Activated T-cell treated with anti-CD3 and anti-CD28 coated beads for 24 hours (primary cell): Measurements from ENCODE around the gene CHST15.
"Not testable (repeated sequence)": the region's sequence is repeated elsewhere in the genome, so short reads cannot be mapped to it uniquely, and the experiment has no call there.

ENCODE experiments used
- DNase-seq: peaks from one replicate; pipeline ENCODE4 v3.0.0-alpha.2; 2020; ENCODE audit warnings: low read depth

CHST15 gene

GRCh38 chr10:124044143-124044862 lies 49.1 kb downstream of the CHST15 start:
- no peak for DNase-seq

GRCh38 chr10:124043310-124044142 lies 49.9 kb downstream of the CHST15 start:
- no peak for DNase-seq

- DNase-seq = no peak
These were observed 50.6 kb downstream of the CHST15 start for GRCh38 chr10:124042656-124043309.

GRCh38 chr10:124041675-124042445 lies 51.5 kb downstream of the CHST15 start:
- no peak for DNase-seq

DNA sequence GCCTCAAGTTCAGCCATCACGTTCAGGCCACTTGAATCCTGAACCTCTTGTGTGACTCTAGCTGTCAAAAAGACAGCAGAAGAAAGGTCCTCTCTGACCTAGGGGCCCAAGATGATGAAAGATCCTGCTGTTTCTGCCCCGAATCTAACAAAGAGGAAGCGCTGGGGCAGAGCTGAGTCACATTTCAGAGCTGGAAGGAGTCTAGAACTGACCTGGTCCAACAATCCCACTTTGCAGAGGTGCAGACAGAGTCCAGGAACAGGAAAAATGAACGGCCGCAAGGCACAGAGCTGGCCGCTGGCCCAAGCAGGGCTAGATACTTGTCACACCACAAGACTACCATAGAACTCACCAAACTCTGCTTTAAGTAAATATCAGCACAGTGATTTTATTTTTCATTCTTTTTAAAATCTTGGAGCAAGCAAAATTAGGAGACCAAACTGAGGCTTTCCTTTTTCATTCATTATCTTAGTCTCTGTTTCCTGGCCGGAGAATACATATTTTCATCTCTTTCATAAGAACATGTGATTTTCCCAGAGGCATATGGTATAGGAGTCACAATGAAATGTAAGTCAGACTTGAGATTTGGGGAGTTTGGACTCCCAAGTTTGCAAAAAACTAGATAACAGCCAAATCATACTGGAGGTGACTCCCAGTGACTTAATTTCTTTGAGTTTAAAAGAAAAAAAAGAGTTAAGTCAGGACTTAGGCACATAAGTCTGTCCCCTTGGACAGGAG lies 52.8 kb downstream of the CHST15 start:
- DNase-seq = no peak

- no peak for DNase-seq
These were observed 53.9 kb downstream of the CHST15 start for GRCh38 chr10:124039483-124040013.

GRCh38 chr10:124037784-124038183 lies 55.6 kb downstream of the CHST15 start:
- DNase-seq = no peak

- no peak for DNase-seq
These were observed 56.1 kb downstream of the CHST15 start for GRCh38 chr10:124037286-124037685.

GRCh38 chr10:124036746-124037145 lies 56.7 kb downstream of the CHST15 start:
- no peak for DNase-seq

DNA sequence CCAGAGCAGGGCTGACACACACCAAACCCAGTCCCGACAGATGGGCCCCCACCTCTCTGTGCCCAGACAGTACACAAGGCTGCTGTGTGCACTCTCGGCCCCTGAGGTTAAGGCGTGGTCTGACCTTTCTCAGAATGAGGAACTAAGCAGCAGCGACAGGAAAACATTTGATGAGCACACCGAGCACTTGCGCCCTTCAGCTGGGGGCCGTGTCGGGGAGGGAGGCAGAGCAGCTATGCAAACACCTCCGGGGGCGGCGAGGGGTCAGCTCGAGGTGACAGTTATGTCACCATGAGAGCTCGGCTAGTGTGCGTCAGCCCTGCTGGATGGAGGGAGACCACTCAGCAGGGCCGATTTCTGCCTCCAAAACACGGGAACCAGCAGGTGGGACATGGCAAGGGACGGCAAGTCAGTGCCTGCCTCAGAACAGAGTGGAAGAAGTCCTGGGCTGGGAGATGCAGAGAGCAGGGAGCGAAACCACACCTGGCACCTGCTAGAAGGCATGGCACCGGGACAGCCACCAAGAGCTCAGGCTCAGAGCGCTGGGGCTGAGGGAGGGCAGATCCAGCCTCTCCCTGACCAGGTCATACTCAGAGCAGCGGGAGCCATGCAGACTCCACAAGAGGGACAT lies 57.4 kb downstream of the CHST15 start:
- DNase-seq = no peak

DNA sequence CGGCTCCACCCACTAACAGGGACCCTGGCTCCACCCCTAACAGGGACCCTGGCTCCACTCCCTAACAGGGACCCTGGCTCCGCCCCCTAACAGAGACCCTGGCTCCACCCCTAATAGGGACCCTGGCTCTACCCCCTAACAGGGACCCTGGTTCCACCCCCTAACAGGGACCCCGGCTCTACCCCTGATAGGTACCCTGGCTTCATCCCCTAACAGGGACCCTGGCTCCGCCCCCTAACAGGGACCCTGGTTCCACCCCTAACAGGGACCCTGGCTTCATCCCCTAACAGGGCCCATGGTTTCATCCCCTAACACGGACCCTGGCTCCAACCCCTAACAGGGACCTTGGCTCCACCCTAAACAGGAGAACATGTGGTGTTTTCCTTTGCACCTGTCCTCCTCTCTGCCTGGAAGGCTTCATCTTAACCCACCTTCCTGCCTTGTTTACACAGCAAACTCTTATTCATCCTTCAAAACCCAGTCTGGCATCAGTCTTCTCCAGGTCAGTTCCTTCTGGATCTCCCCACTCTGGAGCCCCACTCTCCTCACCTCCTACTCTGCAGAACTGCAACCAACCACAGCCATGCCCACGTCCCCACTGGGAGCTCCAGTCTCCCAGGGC lies 58.0 kb downstream of the CHST15 start:
- DNase-seq = no peak

GRCh38 chr10:124034576-124035305 lies 58.7 kb downstream of the CHST15 start:
- not testable (repeated sequence) for DNase-seq

- DNase-seq = no peak
These were observed 59.5 kb downstream of the CHST15 start for GRCh38 chr10:124033887-124034218.

- DNase-seq = no peak
These were observed 60.2 kb downstream of the CHST15 start for GRCh38 chr10:124032971-124033886.

DNA sequence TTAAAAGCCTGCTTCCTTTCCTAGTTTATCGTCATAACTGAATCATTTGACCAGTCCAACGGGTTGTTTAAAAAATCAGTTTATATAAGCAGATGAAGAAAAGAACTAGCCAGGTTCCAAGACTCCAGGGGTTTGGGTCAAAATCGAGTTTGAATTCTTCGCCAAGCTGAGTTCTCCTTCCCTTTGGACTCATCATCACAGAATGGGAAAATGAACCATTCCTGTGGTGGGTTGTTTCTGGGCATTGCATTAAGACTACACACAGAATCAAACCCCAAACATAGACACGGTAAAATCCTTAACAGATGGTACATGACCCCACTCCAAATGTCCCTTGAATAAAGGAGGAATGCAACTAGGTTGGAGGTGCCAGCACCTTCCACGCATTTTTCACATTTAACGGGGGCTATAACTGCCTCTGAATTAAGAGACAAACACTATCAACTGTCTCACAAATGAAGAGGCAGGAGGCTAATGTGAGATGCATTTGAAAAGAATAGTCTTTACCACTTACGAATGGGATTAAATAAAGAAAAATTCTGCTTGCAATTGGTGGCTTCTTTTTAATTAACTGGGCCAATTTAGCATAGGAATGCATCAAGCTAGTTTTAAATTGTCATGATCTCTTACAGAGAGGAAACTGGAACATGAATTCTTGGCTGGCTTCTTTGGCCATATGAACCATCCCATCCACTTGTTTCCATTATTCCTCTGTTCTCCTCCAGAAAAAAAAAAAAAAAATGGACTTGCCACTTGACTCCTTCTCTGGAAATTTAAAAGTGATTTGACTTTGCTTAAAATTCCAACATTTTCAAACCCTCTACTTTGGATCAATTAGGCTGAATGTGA lies 61.1 kb downstream of the CHST15 start:
- DNase-seq = no peak

DNA sequence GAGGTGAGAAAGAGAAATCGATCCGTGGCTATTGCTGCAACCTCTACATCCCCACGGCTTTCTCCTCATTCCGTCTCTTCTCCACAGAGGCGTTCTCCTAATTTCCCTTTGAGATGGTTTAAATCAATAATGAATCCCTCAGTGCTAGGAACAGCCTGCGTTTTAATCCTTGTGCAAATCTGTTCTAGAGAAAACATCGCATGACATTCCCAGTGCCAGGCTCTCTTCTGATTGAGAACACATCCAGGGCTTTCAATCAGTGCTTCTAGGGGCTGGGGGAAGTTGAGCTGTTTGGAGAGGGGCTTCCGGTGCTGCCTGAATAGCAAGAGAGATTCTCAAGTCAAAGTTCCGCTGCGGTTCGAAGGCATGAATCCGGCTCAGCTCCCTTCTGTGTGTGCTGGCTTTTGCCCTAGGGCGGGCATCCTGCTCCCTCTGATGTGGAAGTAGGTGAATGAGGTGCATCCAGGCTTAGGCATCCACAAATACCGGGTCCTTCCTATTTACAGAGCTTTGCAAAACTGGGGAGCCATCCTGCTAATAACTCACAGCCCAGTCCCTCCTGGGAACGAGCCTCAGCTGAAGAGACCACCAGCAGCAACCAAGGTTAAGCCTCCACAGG lies 62.8 kb downstream of the CHST15 start:
- DNase-seq = no peak

- DNase-seq = no peak
These were observed 63.3 kb downstream of the CHST15 start for GRCh38 chr10:124030061-124030460.
